ENCODE results near the gene FGF12.

- no peak for TF ChIP-seq POLR2A (IDR thresholded peaks at IDR 0.05)
- TF ChIP-seq, protein P1, sequence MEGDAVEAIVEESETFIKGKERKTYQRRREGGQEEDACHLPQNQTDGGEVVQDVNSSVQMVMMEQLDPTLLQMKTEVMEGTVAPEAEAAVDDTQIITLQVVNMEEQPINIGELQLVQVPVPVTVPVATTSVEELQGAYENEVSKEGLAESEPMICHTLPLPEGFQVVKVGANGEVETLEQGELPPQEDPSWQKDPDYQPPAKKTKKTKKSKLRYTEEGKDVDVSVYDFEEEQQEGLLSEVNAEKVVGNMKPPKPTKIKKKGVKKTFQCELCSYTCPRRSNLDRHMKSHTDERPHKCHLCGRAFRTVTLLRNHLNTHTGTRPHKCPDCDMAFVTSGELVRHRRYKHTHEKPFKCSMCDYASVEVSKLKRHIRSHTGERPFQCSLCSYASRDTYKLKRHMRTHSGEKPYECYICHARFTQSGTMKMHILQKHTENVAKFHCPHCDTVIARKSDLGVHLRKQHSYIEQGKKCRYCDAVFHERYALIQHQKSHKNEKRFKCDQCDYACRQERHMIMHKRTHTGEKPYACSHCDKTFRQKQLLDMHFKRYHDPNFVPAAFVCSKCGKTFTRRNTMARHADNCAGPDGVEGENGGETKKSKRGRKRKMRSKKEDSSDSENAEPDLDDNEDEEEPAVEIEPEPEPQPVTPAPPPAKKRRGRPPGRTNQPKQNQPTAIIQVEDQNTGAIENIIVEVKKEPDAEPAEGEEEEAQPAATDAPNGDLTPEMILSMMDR (IDR thresholded peaks at IDR 0.05): no peak
Observed at GRCh38 chr3:192336286-192336685, 391.1 kb downstream of the FGF12 start.
